Nephron progenitor cell (in vitro differentiated cells): Measurements from ENCODE around the gene COL28A1.
"Not testable (repeated sequence)": the region's sequence is repeated elsewhere in the genome, so short reads cannot be mapped to it uniquely, and the experiment has no call there.

Experiments used
- DNase-seq: peaks from one replicate; pipeline ENCODE4 v3.0.0; 2021
- H3K27ac Mint-ChIP-seq: 2 replicates; pipeline ENCODE4 v1.8.0; 2021; ENCODE audit warnings: mild to moderate bottlenecking, moderate library complexity, mixed read lengths
- H3K27me3 Mint-ChIP-seq: 2 replicates; pipeline ENCODE4 v1.8.0; 2021; ENCODE audit warnings: mild to moderate bottlenecking, low read depth, mixed read lengths; ENCODE audit not compliant: poor library complexity
- H3K36me3 Mint-ChIP-seq: 2 replicates; pipeline ENCODE4 v1.8.0; 2021; ENCODE audit warnings: low read depth, mixed read lengths
- H3K4me1 Mint-ChIP-seq: 2 replicates; pipeline ENCODE4 v1.8.0; 2021; ENCODE audit warnings: mixed read lengths
- H3K4me3 Mint-ChIP-seq: 2 replicates; pipeline ENCODE4 v1.8.0; 2021; ENCODE audit warnings: mild to moderate bottlenecking, moderate library complexity, mixed read lengths
- H3K9me3 Mint-ChIP-seq: 2 replicates; pipeline ENCODE4 v1.8.0; 2021; ENCODE audit warnings: mild to moderate bottlenecking, moderate library complexity, mixed read lengths
- CTCF ChIP-seq: fragments of 200-600 bp; sonication (generic); IDR thresholded peaks from 2 replicates; pipeline ENCODE4 v1.5.0; 2021; ENCODE audit warnings: antibody characterized with exemption

COL28A1 gene

DNA sequence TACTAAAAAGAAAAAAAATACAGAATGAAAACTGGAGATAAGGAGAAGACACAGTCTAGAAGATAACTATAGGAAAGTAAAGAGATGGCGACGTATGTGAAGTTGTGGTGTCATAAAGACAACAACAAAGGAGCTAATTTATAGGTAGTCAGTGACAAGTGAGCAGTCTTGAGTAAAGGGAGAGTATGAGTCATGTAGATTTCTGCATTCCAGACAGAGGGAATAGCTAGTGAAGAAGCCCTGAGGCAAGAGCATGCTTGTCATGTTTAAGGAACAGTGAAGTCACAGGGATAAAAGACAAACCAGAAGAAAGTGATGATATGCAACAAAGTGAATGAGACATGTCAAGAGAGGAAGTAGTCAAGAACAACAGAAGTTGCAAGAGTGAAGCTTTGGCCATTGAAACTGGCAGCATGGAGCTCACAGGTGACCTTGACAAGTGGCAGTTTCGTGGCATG is 28.7 kb upstream of the COL28A1 start:
- Mint-ChIP-seq H3K9me3 (peaks cover 31% of the 10 kb centered on the region), H3K4me1 (peaks cover 20% of the 10 kb centered on the region), H3K36me3 (peaks cover 26% of the 10 kb centered on the region), H3K4me3 (no peak overlapping the region), H3K27me3 (no peaks in the 10 kb centered on the region), H3K27ac (no peak overlapping the region)
- TF ChIP-seq CTCF, result no peak
- DNase-seq, result no peak

GRCh38 chr7:7563813-7564212 is 28.1 kb upstream of the COL28A1 start:
- Mint-ChIP-seq H3K4me3 (no peak overlapping the region), H3K27me3 (no peaks in the 10 kb centered on the region), H3K36me3 (peaks cover 26% of the 10 kb centered on the region), H3K27ac (no peak overlapping the region), H3K4me1 (peaks cover 15% of the 10 kb centered on the region), H3K9me3 (peaks cover 31% of the 10 kb centered on the region)
- no peak for TF ChIP-seq CTCF
- DNase-seq, result no peak

DNA sequence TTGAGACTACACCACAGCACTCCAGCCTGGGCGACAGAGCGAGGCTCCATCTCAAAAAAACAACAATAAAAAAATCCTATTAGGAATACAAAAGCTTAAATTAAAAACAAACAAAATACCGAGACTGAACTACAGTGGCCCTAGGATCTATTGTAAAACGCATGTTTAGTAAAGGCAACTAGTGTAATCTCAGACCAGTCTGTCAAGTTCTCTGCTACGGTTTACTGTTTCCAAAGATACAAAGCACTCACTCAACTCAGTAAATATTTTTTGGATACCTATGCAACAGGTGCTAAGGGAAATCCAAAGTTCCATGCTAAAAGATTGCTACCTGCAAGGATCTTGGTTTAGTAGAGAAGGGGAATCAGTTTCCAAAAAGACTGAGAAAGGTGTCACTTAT is 27.6 kb upstream of the COL28A1 start:
- peaks cover 27% of the 10 kb centered on the region for H3K36me3 Mint-ChIP-seq
- H3K9me3 Mint-ChIP-seq, result peaks cover 35% of the 10 kb centered on the region
- no peak for DNase-seq
- H3K4me1 Mint-ChIP-seq, result peaks cover 10% of the 10 kb centered on the region
- H3K4me3 Mint-ChIP-seq, result no peak overlapping the region
- no peak overlapping the region for H3K27ac Mint-ChIP-seq
- no peak for TF ChIP-seq CTCF
- no peaks in the 10 kb centered on the region for H3K27me3 Mint-ChIP-seq

DNA sequence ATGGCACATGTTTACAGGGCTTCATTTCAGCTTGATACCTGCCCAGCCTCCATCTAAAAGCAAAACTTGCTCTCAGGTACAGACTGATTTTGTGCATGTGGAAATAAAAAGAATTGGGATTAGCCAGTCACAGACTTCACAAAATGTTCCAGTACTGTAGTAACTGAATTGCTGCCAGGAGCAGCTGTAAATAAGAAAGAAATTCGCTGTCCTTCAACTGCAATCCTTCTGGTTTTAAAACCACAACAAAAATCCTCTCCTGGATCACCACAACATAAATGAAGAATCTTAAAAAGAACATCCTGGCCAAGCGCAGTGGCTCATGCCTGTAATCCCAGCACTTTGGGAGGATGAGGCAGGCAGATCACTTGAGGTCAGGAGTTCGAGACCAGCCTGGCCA is 27.1 kb upstream of the COL28A1 start:
- Mint-ChIP-seq H3K27me3 (no peaks in the 10 kb centered on the region), H3K36me3 (peaks cover 33% of the 10 kb centered on the region), H3K27ac (no peak overlapping the region), H3K4me3 (no peak overlapping the region), H3K4me1 (peaks cover 4% of the 10 kb centered on the region), H3K9me3 (peaks cover 40% of the 10 kb centered on the region)
- DNase-seq, result no peak
- TF ChIP-seq CTCF, result no peak

- DNase-seq, H3K4me3 Mint-ChIP-seq, H3K27ac Mint-ChIP-seq, H3K4me1 Mint-ChIP-seq, H3K27me3 Mint-ChIP-seq: not testable (repeated sequence)
- H3K36me3 Mint-ChIP-seq, result peaks cover 37% of the 10 kb centered on the region
- H3K9me3 Mint-ChIP-seq, result peaks cover 44% of the 10 kb centered on the region
Measured at GRCh38 chr7:7561591-7561990, 25.9 kb upstream of the COL28A1 start.

DNA sequence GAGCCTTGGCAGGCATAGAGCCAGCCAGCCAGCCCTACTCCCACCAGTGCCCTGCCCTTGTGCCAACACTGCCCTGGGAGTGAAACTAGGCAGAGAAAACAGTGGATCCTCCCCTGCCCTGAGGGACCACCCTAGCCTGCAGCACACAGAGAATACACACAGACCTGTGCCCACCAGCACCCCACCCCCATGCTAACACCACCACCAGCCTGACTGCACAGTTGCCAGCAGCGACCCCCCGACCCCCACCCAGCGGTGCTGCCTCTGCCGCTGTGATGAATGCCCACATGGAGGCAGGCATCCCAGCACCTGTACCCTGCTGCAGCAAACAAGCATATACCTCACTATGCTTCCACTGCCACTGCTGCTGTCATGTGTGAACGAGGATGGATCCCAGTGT is 21.6 kb upstream of the COL28A1 start:
- H3K9me3 Mint-ChIP-seq, result peaks cover 44% of the 10 kb centered on the region
- no peak overlapping the region for H3K4me3 Mint-ChIP-seq
- H3K4me1 Mint-ChIP-seq, result peaks cover 17% of the 10 kb centered on the region
- peaks cover 37% of the 10 kb centered on the region for H3K36me3 Mint-ChIP-seq
- H3K27ac Mint-ChIP-seq, result no peak overlapping the region
- TF ChIP-seq CTCF, result no peak
- no peak for DNase-seq
- peaks cover 3% of the 10 kb centered on the region for H3K27me3 Mint-ChIP-seq
